ENCODE results near the gene CFAP119.

GRCh38 chr16:30767767-30768465, 6.1 kb upstream of the CFAP119 start:
- TF ChIP-seq CTCF (conservative IDR thresholded peaks at IDR 0.05 in 1 of 2, IDR thresholded peaks at IDR 0.05 in 1 of 2; ENCODE audit: extremely low read depth in 1 of 2, insufficient read depth in 1 of 2, low read depth in 1 of 2, low read length in 2 of 2) (no peak), EZH2 (IDR thresholded peaks at IDR 0.05; ENCODE audit: borderline replicate concordance, low read length) (no peak)

Measured in mammary epithelial cell (primary cell).